A673 (cell line): ENCODE measurements around the gene GNLY. TPM values are rescaled to one million over a fixed set of nuclear protein-coding genes. Genes with fewer than 3 reads are reported as not detected.

ENCODE experiments used
- BruUV-seq: library from RNA; stranded (reverse); fragments of 400-500 nt; replicated peaks from 2 replicates; lab custom pipeline; 2021; lab: Mats Ljungman, UMichigan
- CTCF ChIA-PET: fragments of 300-600 bp; sonication (Branson Sonifier 250); formaldehyde crosslinking; loops from one replicate; lab custom pipeline; 2022; ENCODE audit warnings: antibody characterized with exemption; lab: Charles Lee
- POLR2A ChIA-PET: fragments of 300-600 bp; sonication (Branson Sonifier 250); formaldehyde crosslinking; loops from one replicate; lab custom pipeline; 2022; ENCODE audit warnings: antibody characterized with exemption; ENCODE audit not compliant: low non-redundant PET; lab: Charles Lee
- DNase-seq: peaks from one replicate; pipeline ENCODE4 v3.0.0-alpha.2; 2015; ENCODE audit warnings: low spot score
- H3K27ac ChIP-seq: fragments of 200-600 bp; sonication (generic); 2 replicates; pipeline ENCODE4 v1.5.1; 2016; ENCODE audit warnings: mixed run types, low read depth, mild to moderate bottlenecking, mixed read lengths, antibody characterized with exemption, low read length; ENCODE audit not compliant: poor library complexity, severe bottlenecking
- H3K27me3 ChIP-seq: fragments of 200-600 bp; sonication (generic); replicated peaks from 2 replicates; pipeline ENCODE4 v1.6.1; 2017; ENCODE audit warnings: mixed run types, low read depth, mild to moderate bottlenecking, mixed read lengths, antibody characterized with exemption, low read length; ENCODE audit not compliant: insufficient read depth, poor library complexity
- H3K36me3 ChIP-seq: fragments of 200-600 bp; sonication (generic); 2 replicates; pipeline ENCODE4 v1.6.1; 2016; ENCODE audit warnings: mixed run types, mild to moderate bottlenecking, mixed read lengths, antibody characterized with exemption, low read length; ENCODE audit not compliant: insufficient read depth, poor library complexity, severe bottlenecking
- H3K4me1 ChIP-seq: fragments of 200-600 bp; sonication (generic); 2 replicates; pipeline ENCODE4 v1.6.1; 2017; ENCODE audit warnings: mixed run types, mild to moderate bottlenecking, mixed read lengths, antibody characterized with exemption, low read length; ENCODE audit not compliant: insufficient read depth, poor library complexity, severe bottlenecking
- H3K4me3 ChIP-seq: fragments of 200-600 bp; sonication (generic); 2 replicates; pipeline ENCODE4 v1.5.1; 2016; ENCODE audit warnings: low read depth, mixed run types, mild to moderate bottlenecking, mixed read lengths, low read length; ENCODE audit not compliant: poor library complexity, severe bottlenecking
- H3K9me3 ChIP-seq: fragments of 200-600 bp; sonication (generic); 2 replicates; pipeline ENCODE4 v1.6.1; 2016; ENCODE audit warnings: mixed run types, low read depth, mild to moderate bottlenecking, mixed read lengths, antibody characterized with exemption, low read length; ENCODE audit not compliant: poor library complexity, severe bottlenecking
- CTCF ChIP-seq: fragments of 300-800, 200-600 bp; sonication (generic); conservative IDR thresholded peaks from 2 replicates; pipeline ENCODE4 v1.5.1; 2017; ENCODE audit warnings: low read depth, mild to moderate bottlenecking, antibody characterized with exemption, low read length, moderate library complexity, mixed read lengths
- EZH2 ChIP-seq: fragments of 200-600 bp; sonication (generic); IDR thresholded peaks from 2 replicates; pipeline ENCODE4 v1.6.1; 2017; ENCODE audit warnings: borderline replicate concordance, low read depth, mild to moderate bottlenecking, mixed read lengths, antibody characterized with exemption, low read length; ENCODE audit not compliant: poor library complexity, severe bottlenecking
- intact Hi-C: fragments of 100-400 bp; cut with micrococcal nuclease; formaldehyde crosslinking; loops from one replicate; pipeline ENCODE4 v1.10.0; 2022; ENCODE audit not compliant: unreplicated experiment
- total RNA-seq: library from RNA; stranded (reverse); gene quantifications from 2 replicates; pipeline ENCODE4 v1.2.3, GENCODE V29; 2021

The GNLY gene
- total RNA-seq, 1 experiment from 2014 or later, result not detected

- H3K36me3 ChIP-seq, result no peaks in the 10 kb centered on the region
- BruUV-seq, result no TSS peak
- intact Hi-C loops, result no loop called here
- no peaks in the 10 kb centered on the region for H3K27me3 ChIP-seq
- H3K4me1 ChIP-seq, result no peaks in the 10 kb centered on the region
- TF ChIP-seq EZH2 (no peak), CTCF (no peak)
- H3K9me3 ChIP-seq, result no peaks in the 10 kb centered on the region
- no peak for DNase-seq
- ChIA-PET POLR2A (interaction anchor here (0.7 kb wide), 1 partner anchor 82 kb away, joined by 4 read pairs; no protein-coding TSS in a partner anchor), CTCF (no interaction called here)
- no peak overlapping the region for H3K4me3 ChIP-seq
- H3K27ac ChIP-seq, result no peak overlapping the region
Measured at GRCh38 chr2:85661139-85661858, 32.9 kb upstream of the GNLY start.

GRCh38 chr2:85662899-85663593 is 31.1 kb upstream of the GNLY start:
- Histone ChIP-seq H3K27ac (no peak overlapping the region), H3K4me3 (no peak overlapping the region), H3K27me3 (no peaks in the 10 kb centered on the region), H3K36me3 (no peaks in the 10 kb centered on the region), H3K4me1 (no peaks in the 10 kb centered on the region), H3K9me3 (no peaks in the 10 kb centered on the region)
- no TSS peak for BruUV-seq
- CTCF ChIA-PET, result no interaction called here
- DNase-seq, result no peak
- POLR2A ChIA-PET, result no interaction called here
- intact Hi-C loops, result no loop called here
- TF ChIP-seq CTCF, result no peak
- no peak for TF ChIP-seq EZH2

GRCh38 chr2:85663594-85664565 is 30.3 kb upstream of the GNLY start:
- H3K4me1 ChIP-seq, result no peaks in the 10 kb centered on the region
- no peak for DNase-seq
- H3K4me3 ChIP-seq, result no peak overlapping the region
- no peaks in the 10 kb centered on the region for H3K9me3 ChIP-seq
- no peaks in the 10 kb centered on the region for H3K36me3 ChIP-seq
- intact Hi-C loops, result no loop called here
- no peak overlapping the region for H3K27ac ChIP-seq
- CTCF ChIA-PET, result no interaction called here
- no peaks in the 10 kb centered on the region for H3K27me3 ChIP-seq
- TF ChIP-seq CTCF (no peak), EZH2 (no peak)
- BruUV-seq, result no TSS peak
- POLR2A ChIA-PET, result no interaction called here
